Mucosa of descending colon (tissue), 3 donors: ENCODE results near the gene BUD31. TPM values are rescaled to one million over a fixed set of nuclear protein-coding genes. Genes with fewer than 3 reads are reported as not detected.

ENCODE experiments used
- ATAC-seq: fragments of 200-7000 bp; cut with Tn5 transposase; one replicate; pipeline ENCODE4 v1.9.1; 2020; ENCODE audit warnings: mild to moderate bottlenecking, moderate library complexity
- DNase-seq, 3 donors: peaks; one replicate each; pipeline ENCODE4 v3.0.0-alpha.2; 2020
- H3K36me3 ChIP-seq: fragments of 200-600 bp; one replicate; pipeline ENCODE4 v1.8.0; 2021; ENCODE audit warnings: low read depth, mild to moderate bottlenecking
- H3K4me1 ChIP-seq: fragments of 200-600 bp; one replicate; pipeline ENCODE4 v1.8.0; 2021; ENCODE audit warnings: low read depth, mild to moderate bottlenecking
- H3K4me3 ChIP-seq: fragments of 200-600 bp; one replicate; pipeline ENCODE4 v1.8.0; 2021; ENCODE audit warnings: mild to moderate bottlenecking
- H3K9me3 ChIP-seq: fragments of 200-600 bp; one replicate; pipeline ENCODE4 v1.8.0; 2021; ENCODE audit warnings: mild to moderate bottlenecking
- intact Hi-C, 2 donors: fragments of 100-400 bp; cut with DNase I in 1 of 2; cut with micrococcal nuclease in 1 of 2; formaldehyde crosslinking; loops; one replicate each; pipeline versions ENCODE4 v1.11.0 to v1.11.1; 2022; cut with DNase I, micrococcal nuclease
- total RNA-seq, 3 donors: library from RNA; stranded (reverse); fragmentation: NEBNext Ultra II Directional in 2 of 3; extraction: Animal tissue kit (Norgen Biotek cat#: 25700) in 2 of 3; gene quantifications; one replicate each; pipeline versions ENCODE4 v1.2.1 to v1.2.4, GENCODE V29; 2021 to 2023
- TF ChIP-seq, protein P1 (sequence below): fragments of 200-600 bp; IDR thresholded peaks from one replicate; pipeline ENCODE4 v1.8.0; 2022; ENCODE audit warnings: antibody characterized with exemption, mild to moderate bottlenecking
- donor health status: DM: no; HTN: no; CAD: no; lungs with moderate emphysema.
- donor health status: DM: no; HTN: no; CAD: no.
- donor health status: DM: no; HTN: yes; CAD: no.

BUD31 gene
- total RNA-seq, 3 donors from 2014 or later = 67.3 to 79.5 (median 76.7) TPM

- no peaks in the 10 kb centered on the region for H3K36me3 ChIP-seq
- no peaks in the 10 kb centered on the region for H3K9me3 ChIP-seq
- intact Hi-C loops = no loop called here
- H3K4me1 ChIP-seq = peaks cover 21% of the 10 kb centered on the region
- H3K4me3 ChIP-seq = no peak overlapping the region
- ATAC-seq (no peak), DNase-seq (no peak)
- TF ChIP-seq, protein P1, sequence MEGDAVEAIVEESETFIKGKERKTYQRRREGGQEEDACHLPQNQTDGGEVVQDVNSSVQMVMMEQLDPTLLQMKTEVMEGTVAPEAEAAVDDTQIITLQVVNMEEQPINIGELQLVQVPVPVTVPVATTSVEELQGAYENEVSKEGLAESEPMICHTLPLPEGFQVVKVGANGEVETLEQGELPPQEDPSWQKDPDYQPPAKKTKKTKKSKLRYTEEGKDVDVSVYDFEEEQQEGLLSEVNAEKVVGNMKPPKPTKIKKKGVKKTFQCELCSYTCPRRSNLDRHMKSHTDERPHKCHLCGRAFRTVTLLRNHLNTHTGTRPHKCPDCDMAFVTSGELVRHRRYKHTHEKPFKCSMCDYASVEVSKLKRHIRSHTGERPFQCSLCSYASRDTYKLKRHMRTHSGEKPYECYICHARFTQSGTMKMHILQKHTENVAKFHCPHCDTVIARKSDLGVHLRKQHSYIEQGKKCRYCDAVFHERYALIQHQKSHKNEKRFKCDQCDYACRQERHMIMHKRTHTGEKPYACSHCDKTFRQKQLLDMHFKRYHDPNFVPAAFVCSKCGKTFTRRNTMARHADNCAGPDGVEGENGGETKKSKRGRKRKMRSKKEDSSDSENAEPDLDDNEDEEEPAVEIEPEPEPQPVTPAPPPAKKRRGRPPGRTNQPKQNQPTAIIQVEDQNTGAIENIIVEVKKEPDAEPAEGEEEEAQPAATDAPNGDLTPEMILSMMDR = no peak
These were observed 14.6 kb upstream of the BUD31 start for GRCh38 chr7:99394188-99394502.

- DNase-seq (no peak), ATAC-seq (no peak)
- Histone ChIP-seq H3K9me3 (no peaks in the 10 kb centered on the region), H3K36me3 (no peaks in the 10 kb centered on the region), H3K4me1 (peaks cover 21% of the 10 kb centered on the region), H3K4me3 (no peak overlapping the region)
- TF ChIP-seq, protein P1 = no peak
- intact Hi-C loops = no loop called here
These were observed 13.0 kb upstream of the BUD31 start for GRCh38 chr7:99395616-99396327.

GRCh38 chr7:99396418-99397296, 12.1 kb upstream of the BUD31 start:
- no peaks in the 10 kb centered on the region for H3K36me3 ChIP-seq
- ATAC-seq = no peak
- TF ChIP-seq, protein P1 = no peak

DNA sequence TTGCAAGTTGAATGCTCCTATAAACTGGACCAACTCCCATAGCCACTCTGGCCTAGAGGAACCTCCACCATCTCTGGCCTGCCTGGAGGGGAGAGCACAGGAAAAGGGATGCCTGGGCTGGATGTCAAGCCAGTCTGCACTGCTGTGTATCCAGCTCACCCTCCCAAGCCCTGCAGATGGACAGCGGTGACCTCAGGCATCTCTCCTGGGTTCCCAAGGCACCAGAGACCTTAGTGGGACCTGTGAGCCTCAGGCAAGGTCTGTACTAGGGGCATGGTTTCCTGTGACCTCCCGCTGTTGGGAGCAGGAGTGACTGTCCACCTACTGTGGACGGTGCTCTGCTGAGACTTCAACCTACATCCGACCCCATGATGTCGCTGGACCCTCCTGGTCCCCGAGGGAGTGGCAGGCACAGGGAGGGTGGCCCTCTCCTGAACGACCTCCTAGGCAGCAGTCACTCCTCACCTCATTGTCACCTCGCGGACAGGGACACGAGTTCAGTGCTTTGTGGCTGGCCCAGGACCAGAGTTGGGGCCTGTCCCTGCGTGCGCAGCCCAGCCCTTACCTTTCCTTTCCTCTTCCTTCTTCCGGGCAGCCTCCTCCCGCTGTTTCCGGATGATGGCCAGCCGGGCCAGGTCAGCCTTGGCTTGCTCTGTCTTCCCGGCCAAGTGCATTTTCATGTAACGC, 11.3 kb upstream of the BUD31 start:
- Histone ChIP-seq H3K36me3 (no peaks in the 10 kb centered on the region), H3K4me1 (peaks cover 13% of the 10 kb centered on the region), H3K9me3 (no peaks in the 10 kb centered on the region), H3K4me3 (no peak overlapping the region)
- intact Hi-C loops = no loop called here
- TF ChIP-seq, protein P1 = no peak
- DNase-seq (no peak), ATAC-seq (no peak)

More at GRCh38 chr7:99396418-99397296, 12.1 kb upstream of the BUD31 start:
- Histone ChIP-seq H3K9me3 (no peaks in the 10 kb centered on the region), H3K4me1 (peaks cover 21% of the 10 kb centered on the region), H3K4me3 (no peak overlapping the region)
- intact Hi-C loops = no loop called here
- no peak for DNase-seq

DNA sequence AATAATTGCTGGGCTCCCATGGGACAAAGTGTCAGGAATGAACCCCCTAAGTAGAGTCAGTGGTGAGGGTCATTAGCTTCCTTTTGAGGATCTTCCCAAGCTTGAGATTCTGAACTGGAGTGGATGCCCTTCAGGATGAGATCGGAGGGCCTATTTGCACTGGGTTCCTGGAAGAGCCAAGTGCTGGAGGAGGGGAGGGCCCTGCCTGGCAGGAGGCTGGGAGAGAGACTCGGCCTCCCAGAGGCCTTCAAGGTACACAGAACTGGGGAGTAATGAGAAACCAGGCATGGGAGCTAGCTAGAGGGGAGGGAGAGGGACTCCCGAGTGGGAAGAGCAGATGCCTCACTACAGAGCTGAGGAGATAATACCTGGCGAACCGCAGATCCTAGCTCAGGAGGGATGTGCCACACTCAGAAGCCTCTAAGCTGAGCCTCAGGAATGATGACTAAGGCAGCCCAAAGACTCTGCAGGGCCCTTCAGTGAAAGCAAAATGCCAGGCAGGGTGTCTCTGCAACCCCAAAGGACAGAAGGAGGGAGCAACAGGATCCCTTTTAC, 9.8 kb upstream of the BUD31 start:
- intact Hi-C loops = no loop called here
- H3K4me3 ChIP-seq = no peak overlapping the region
- H3K4me1 ChIP-seq = peaks cover under 1% of the 10 kb centered on the region
- ATAC-seq (no peak), DNase-seq (no peak)
- H3K36me3 ChIP-seq = no peaks in the 10 kb centered on the region
- no peaks in the 10 kb centered on the region for H3K9me3 ChIP-seq
- TF ChIP-seq, protein P1 = no peak
